Large intestine (tissue), 12 donors: Measurements from ENCODE around the gene SOX13. TPM values are rescaled to one million over a fixed set of nuclear protein-coding genes. Genes with fewer than 3 reads are reported as not detected.

ENCODE experiments used
- DNase-seq, 2 donors: peaks; one replicate each; pipeline versions ENCODE4 v3.0.0 to v3.0.0-alpha.2; 2013
- H3K27ac ChIP-seq: one replicate; pipeline ENCODE4 v1.5.1; 2013; ENCODE audit warnings: low read length
- H3K27me3 ChIP-seq: 2 replicates; pipeline ENCODE4 v1.6.1; 2013; ENCODE audit warnings: low read length; ENCODE audit not compliant: control insufficient read depth, insufficient read depth
- H3K36me3 ChIP-seq: 2 replicates; pipeline ENCODE4 v1.6.1; 2013; ENCODE audit warnings: low read length; ENCODE audit not compliant: control insufficient read depth, insufficient read depth
- H3K4me1 ChIP-seq: one replicate; pipeline ENCODE4 v1.6.1; 2013; ENCODE audit warnings: low read length; ENCODE audit not compliant: control insufficient read depth, insufficient read depth
- H3K4me3 ChIP-seq: one replicate; pipeline ENCODE4 v1.5.1; 2013; ENCODE audit warnings: low read length
- H3K9me3 ChIP-seq: one replicate; pipeline ENCODE4 v1.6.1; 2013; ENCODE audit warnings: mild to moderate bottlenecking, low read depth, low read length, moderate library complexity; ENCODE audit not compliant: control insufficient read depth
- WGBS: methylation state at CpG from one replicate; pipeline ENCODE4 v1.1.5; 2013; ENCODE audit warnings: low lambda C conversion rate; ENCODE audit not compliant: insufficient coverage; 5-methylcytosine and 5-hydroxymethylcytosine counted together
- long read RNA-seq, 11 donors: transcript quantifications; one replicate each; lab custom pipeline, GENCODE V29; 2026
- polyA plus RNA-seq: library from polyadenylated mRNA; unstranded; fragments of 120-200 nt; gene quantifications from one replicate; pipeline ENCODE4 v1.2.1, GENCODE V29; 2013

SOX13 gene
- polyA plus RNA-seq, result 34.0 TPM
- long read RNA-seq, donor 1, result 0 reads
- long read RNA-seq, donor 2, partial matches to known transcripts, result 0 of 1 reads
- long read RNA-seq, donor 2, other reads (novel, unspliced or antisense), result 0 of 1 reads
- long read RNA-seq, donor 3, result 0 reads
- long read RNA-seq, donor 4, result 0 reads
- long read RNA-seq, donor 5, partial matches to known transcripts, result 0 of 1 reads
- long read RNA-seq, donor 5, other reads (novel, unspliced or antisense), result 0 of 1 reads
- long read RNA-seq, donor 6, partial matches to known transcripts, result 0 of 2 reads
- long read RNA-seq, donor 6, other reads (novel, unspliced or antisense), result 0 of 2 reads
- long read RNA-seq, donor 7, partial matches to known transcripts, result 0 of 2 reads
- long read RNA-seq, donor 7, other reads (novel, unspliced or antisense), result 0 of 2 reads
- long read RNA-seq, donor 8, partial matches to known transcripts, result 5 of 10 reads
- long read RNA-seq, donor 8, other reads (novel, unspliced or antisense), result 0 of 10 reads
- long read RNA-seq, donor 9, result 0 reads
- long read RNA-seq, donor 10, partial matches to known transcripts, result 0 of 2 reads
- long read RNA-seq, donor 10, other reads (novel, unspliced or antisense), result 0 of 2 reads
- long read RNA-seq, donor 11, partial matches to known transcripts, result 0 of 1 reads
- long read RNA-seq, donor 11, other reads (novel, unspliced or antisense), result 0 of 1 reads

GRCh38 chr1:204072931-204073836 is at the start of gene SOX13:
Gene SOX13 (plus strand): TSS chr1:204073115. CDS start chr1:204112916, 39,801 bp downstream.
- peak; percentile 93 for DNase-seq
- Histone ChIP-seq H3K4me1 (peaks cover 25% of the 10 kb centered on the region), H3K27ac (peak within 1 kb of the TSS; percentile 95), H3K27me3 (peaks cover 2% of the 10 kb centered on the region), H3K9me3 (peaks cover 4% of the 10 kb centered on the region), H3K4me3 (peak within 1 kb of the TSS; percentile 87), H3K36me3 (no peaks in the 10 kb centered on the region)
- no CpG with 5 or more reads among the region's 89 CpGs for WGBS

GRCh38 chr1:204025917-204026707 is 46.8 kb upstream of the SOX13 start:
- no peak overlapping the region for H3K27ac ChIP-seq
- no peaks in the 10 kb centered on the region for H3K9me3 ChIP-seq
- H3K4me3 ChIP-seq, result no peak overlapping the region
- DNase-seq, result no peak
- H3K27me3 ChIP-seq, result peaks cover 4% of the 10 kb centered on the region
- no peaks in the 10 kb centered on the region for H3K4me1 ChIP-seq
- 53% methylated on average over 8 of the region's 17 CpGs for WGBS
- H3K36me3 ChIP-seq, result no peaks in the 10 kb centered on the region

GRCh38 chr1:204027446-204027845 is 45.5 kb upstream of the SOX13 start:
- no peaks in the 10 kb centered on the region for H3K9me3 ChIP-seq
- H3K27ac ChIP-seq, result no peak overlapping the region
- H3K4me1 ChIP-seq, result no peaks in the 10 kb centered on the region
- no peak for DNase-seq
- no peaks in the 10 kb centered on the region for H3K36me3 ChIP-seq
- H3K4me3 ChIP-seq, result no peak overlapping the region
- 19% methylated on average over 2 of the region's 3 CpGs for WGBS
- H3K27me3 ChIP-seq, result peaks cover 4% of the 10 kb centered on the region

- peaks cover 6% of the 10 kb centered on the region for H3K27me3 ChIP-seq
- no peaks in the 10 kb centered on the region for H3K9me3 ChIP-seq
- H3K4me1 ChIP-seq, result no peaks in the 10 kb centered on the region
- WGBS, result no CpG with 5 or more reads among the region's 11 CpGs
- no peak overlapping the region for H3K27ac ChIP-seq
- H3K4me3 ChIP-seq, result no peak overlapping the region
- DNase-seq, result no peak
- H3K36me3 ChIP-seq, result no peaks in the 10 kb centered on the region
Observed at GRCh38 chr1:204029016-204029415, 43.9 kb upstream of the SOX13 start.

- Histone ChIP-seq H3K27ac (no peak overlapping the region), H3K9me3 (no peaks in the 10 kb centered on the region), H3K27me3 (peaks cover 2% of the 10 kb centered on the region), H3K4me3 (no peak overlapping the region), H3K36me3 (no peaks in the 10 kb centered on the region), H3K4me1 (no peaks in the 10 kb centered on the region)
- no peak for DNase-seq
- WGBS, result no CpG with 5 or more reads among the region's 11 CpGs
Observed at GRCh38 chr1:204031098-204031710, 41.7 kb upstream of the SOX13 start.

GRCh38 chr1:204032642-204033235 is 40.2 kb upstream of the SOX13 start:
- WGBS, result no CpG with 5 or more reads among the region's 4 CpGs
- Histone ChIP-seq H3K9me3 (no peaks in the 10 kb centered on the region), H3K27ac (no peak overlapping the region), H3K4me3 (no peak overlapping the region), H3K4me1 (no peaks in the 10 kb centered on the region), H3K36me3 (no peaks in the 10 kb centered on the region), H3K27me3 (peaks cover 2% of the 10 kb centered on the region)
- DNase-seq, result no peak

- no peaks in the 10 kb centered on the region for H3K36me3 ChIP-seq
- peaks cover 2% of the 10 kb centered on the region for H3K27me3 ChIP-seq
- H3K27ac ChIP-seq, result no peak overlapping the region
- no peak for DNase-seq
- no peaks in the 10 kb centered on the region for H3K4me1 ChIP-seq
- no peaks in the 10 kb centered on the region for H3K9me3 ChIP-seq
- WGBS, result 71% methylated on average over 1 of the region's 1 CpG
- no peak overlapping the region for H3K4me3 ChIP-seq
Observed at GRCh38 chr1:204033306-204033705, 39.6 kb upstream of the SOX13 start.

- no peaks in the 10 kb centered on the region for H3K9me3 ChIP-seq
- no peak for DNase-seq
- no CpG with 5 or more reads among the region's 14 CpGs for WGBS
- no peak overlapping the region for H3K27ac ChIP-seq
- H3K27me3 ChIP-seq, result peaks cover 2% of the 10 kb centered on the region
- H3K4me3 ChIP-seq, result no peak overlapping the region
- no peaks in the 10 kb centered on the region for H3K36me3 ChIP-seq
- H3K4me1 ChIP-seq, result peaks cover 5% of the 10 kb centered on the region
Observed at GRCh38 chr1:204036882-204037655, 35.8 kb upstream of the SOX13 start.
